Endodermal cell (in vitro differentiated cells): ENCODE data around the gene MOB3B. TPM values are rescaled to one million over a fixed set of nuclear protein-coding genes. Genes with fewer than 3 reads are reported as not detected.

ENCODE experiments used
- DNase-seq: peaks from one replicate; pipeline ENCODE4 v3.0.0-alpha.2; 2017
- H3K27ac ChIP-seq: 2 replicates; pipeline ENCODE4 v1.5.1; 2013; ENCODE audit warnings: mild to moderate bottlenecking, low read depth, low read length, moderate library complexity
- H3K27me3 ChIP-seq: 2 replicates; pipeline ENCODE4 v1.6.1; 2013; ENCODE audit warnings: mild to moderate bottlenecking, low read length, moderate library complexity; ENCODE audit not compliant: insufficient read depth, control insufficient read depth, poor library complexity, severe bottlenecking
- H3K36me3 ChIP-seq: 2 replicates; pipeline ENCODE4 v1.7.0; 2013; ENCODE audit warnings: mild to moderate bottlenecking, low read length, moderate library complexity; ENCODE audit not compliant: control insufficient read depth, insufficient read depth
- H3K4me1 ChIP-seq: one replicate; pipeline ENCODE4 v1.7.0; 2013; ENCODE audit warnings: low read length; ENCODE audit not compliant: control insufficient read depth, insufficient read depth
- H3K4me3 ChIP-seq: 2 replicates; pipeline ENCODE4 v1.5.1; 2013; ENCODE audit warnings: mild to moderate bottlenecking, low read length, moderate library complexity
- H3K9ac ChIP-seq: 2 replicates; pipeline ENCODE4 v1.6.1; 2013; ENCODE audit warnings: mild to moderate bottlenecking, low read length, moderate library complexity; ENCODE audit not compliant: poor library complexity, severe bottlenecking; ENCODE audit errors: extremely low read depth
- H3K9me3 ChIP-seq: 2 replicates; pipeline ENCODE4 v1.6.1; 2013; ENCODE audit warnings: mild to moderate bottlenecking, low read length, moderate library complexity; ENCODE audit not compliant: control insufficient read depth
- H3K27ac Mint-ChIP-seq: 2 replicates; pipeline ENCODE4 v1.8.0; 2020; ENCODE audit warnings: mixed read lengths
- H3K27me3 Mint-ChIP-seq: 2 replicates; pipeline ENCODE4 v1.8.0; 2021; ENCODE audit warnings: mild to moderate bottlenecking, mixed read lengths; ENCODE audit not compliant: insufficient read depth
- H3K36me3 Mint-ChIP-seq: 2 replicates; pipeline ENCODE4 v1.8.0; 2020; ENCODE audit warnings: low read depth, mixed read lengths
- H3K4me1 Mint-ChIP-seq: 2 replicates; pipeline ENCODE4 v1.8.0; 2020; ENCODE audit warnings: mixed read lengths
- H3K4me3 Mint-ChIP-seq: 2 replicates; pipeline ENCODE4 v1.8.0; 2020; ENCODE audit warnings: mild to moderate bottlenecking, moderate library complexity, mixed read lengths
- H3K9me3 Mint-ChIP-seq: 2 replicates; pipeline ENCODE4 v1.8.0; 2020; ENCODE audit warnings: mild to moderate bottlenecking, mixed read lengths
- CTCF ChIP-seq: fragments of 200-600 bp; sonication (generic); conservative IDR thresholded peaks from 2 replicates; pipeline ENCODE4 v1.5.0; 2021; ENCODE audit warnings: antibody characterized with exemption, mild to moderate bottlenecking
- WGBS, 2 experiments: methylation state at CpG; one replicate each; pipeline versions ENCODE4 v1.1.5 to v1.1.7; 2013; ENCODE audit warnings: missing lambda C conversion rate in 2 of 2, mixed read lengths in 1 of 2; ENCODE audit not compliant: insufficient coverage in 1 of 2, insufficient read length in 1 of 2; 5-methylcytosine and 5-hydroxymethylcytosine counted together
- total RNA-seq, 2 donors: library from RNA; stranded (reverse); fragmentation: NEBNext Ultra II Directional in 1 of 2; extraction: Animal tissue kit (Norgen Biotek cat#: 25700) in 1 of 2; gene quantifications; 2 replicates in 1 of 2; 3 replicates in 1 of 2; pipeline ENCODE4 v1.2.1, GENCODE V29; 2021

MOB3B gene
- total RNA-seq, 2 donors from 2014 or later, result 5.6 to 6.2 TPM

GRCh38 chr9:27548055-27548741 lies 18.6 kb upstream of the MOB3B start:
- H3K27me3 ChIP-seq, result no peaks in the 10 kb centered on the region
- TF ChIP-seq CTCF, result peak; percentile 75
- Mint-ChIP-seq H3K4me3 (no peak overlapping the region), H3K27me3 (no peaks in the 10 kb centered on the region), H3K4me1 (no peaks in the 10 kb centered on the region), H3K9me3 (peaks cover 2% of the 10 kb centered on the region), H3K36me3 (peaks cover 30% of the 10 kb centered on the region), H3K27ac (no peak overlapping the region)
- H3K9me3 ChIP-seq, result no peaks in the 10 kb centered on the region
- H3K4me1 ChIP-seq, result no peaks in the 10 kb centered on the region
- no peak overlapping the region for H3K4me3 ChIP-seq
- H3K9ac ChIP-seq, result no peak overlapping the region
- no peak overlapping the region for H3K27ac ChIP-seq
- H3K36me3 ChIP-seq, result peaks cover 61% of the 10 kb centered on the region
- 53 to 70% methylated on average over 3 to 9 of the region's 10 CpGs for WGBS, 2 experiments
- no peak for DNase-seq

DNA sequence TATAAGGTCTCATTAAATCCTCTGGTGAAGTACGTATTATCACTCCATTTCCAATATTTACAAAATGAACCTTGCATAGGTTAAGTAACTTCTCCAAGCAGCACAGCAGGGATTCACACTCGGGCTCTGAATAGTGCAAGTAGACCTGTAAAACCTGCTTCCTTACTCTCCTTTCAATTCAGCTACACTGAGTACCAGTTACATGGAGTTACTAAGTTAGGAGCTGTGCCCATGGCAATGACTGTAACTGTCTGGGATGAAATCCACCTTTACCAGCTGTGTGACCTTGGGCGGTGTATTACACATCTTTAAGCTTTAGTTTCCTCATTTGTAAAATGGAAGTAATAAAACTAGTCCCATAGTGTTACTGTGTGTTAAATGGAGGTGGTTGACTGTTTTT lies 15.9 kb upstream of the MOB3B start:
- Mint-ChIP-seq H3K36me3 (peaks cover 34% of the 10 kb centered on the region), H3K27me3 (no peaks in the 10 kb centered on the region), H3K9me3 (peaks cover 2% of the 10 kb centered on the region), H3K27ac (no peak overlapping the region), H3K4me1 (no peaks in the 10 kb centered on the region), H3K4me3 (no peak overlapping the region)
- Histone ChIP-seq H3K27me3 (no peaks in the 10 kb centered on the region), H3K27ac (no peak overlapping the region), H3K9me3 (no peaks in the 10 kb centered on the region), H3K9ac (no peak overlapping the region), H3K4me3 (no peak overlapping the region), H3K36me3 (peaks cover 44% of the 10 kb centered on the region), H3K4me1 (no peaks in the 10 kb centered on the region)
- WGBS, 2 experiments, result 90 to 93% methylated on average over 2 to 3 of the region's 3 CpGs
- TF ChIP-seq CTCF, result no peak
- no peak for DNase-seq

DNA sequence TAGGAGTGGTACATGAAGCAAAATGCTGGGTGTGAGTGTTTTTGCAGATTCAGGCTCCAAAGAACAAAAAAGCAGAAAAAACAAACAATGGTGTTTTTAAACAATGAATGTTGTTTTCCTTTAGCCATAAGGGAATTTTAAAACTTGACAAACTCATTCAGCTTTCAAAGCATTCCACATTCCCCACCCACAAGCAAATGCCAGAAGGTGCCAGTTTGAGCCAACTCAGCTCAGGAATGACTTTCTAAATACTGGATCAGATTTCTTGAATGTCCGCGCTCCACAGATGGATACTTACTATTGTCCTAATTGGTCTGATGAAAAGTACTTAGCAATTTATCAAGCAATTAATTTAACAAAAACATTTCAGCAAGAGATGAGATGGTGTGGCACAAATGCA lies 12.9 kb upstream of the MOB3B start:
- H3K4me1 Mint-ChIP-seq, result no peaks in the 10 kb centered on the region
- H3K4me3 ChIP-seq, result no peak overlapping the region
- no peak overlapping the region for H3K27ac ChIP-seq
- no peaks in the 10 kb centered on the region for H3K4me1 ChIP-seq
- no peak for TF ChIP-seq CTCF
- peaks cover 28% of the 10 kb centered on the region for H3K36me3 ChIP-seq
- H3K27me3 Mint-ChIP-seq, result no peaks in the 10 kb centered on the region
- no peak overlapping the region for H3K4me3 Mint-ChIP-seq
- H3K27me3 ChIP-seq, result no peaks in the 10 kb centered on the region
- no peaks in the 10 kb centered on the region for H3K9me3 ChIP-seq
- peaks cover 2% of the 10 kb centered on the region for H3K9me3 Mint-ChIP-seq
- H3K27ac Mint-ChIP-seq, result no peak overlapping the region
- no peak for DNase-seq
- H3K36me3 Mint-ChIP-seq, result peaks cover 32% of the 10 kb centered on the region
- WGBS, 2 experiments, result 96% methylated on average over 2 of the region's 2 CpGs; no CpG with 5 or more reads in 1 of the 2 experiments
- H3K9ac ChIP-seq, result no peak overlapping the region
